HG02571 (cell line): Measurements from ENCODE around the gene TRIP12.
A peak's percentile ranks its signal among the peaks of the same experiment; 100 is the strongest.
"Not testable (repeated sequence)": the region's sequence is repeated elsewhere in the genome, so short reads cannot be mapped to it uniquely, and the experiment has no call there.

Experiments used
- ATAC-seq: cut with Tn5 transposase; IDR thresholded peaks from one replicate; pipeline ENCODE4 v1.9.1; 2021; ENCODE audit warnings: mild to moderate bottlenecking, moderate library complexity; ENCODE audit not compliant: unreplicated experiment

The TRIP12 gene

GRCh38 chr2:229879191-229879950 lies 42.4 kb downstream of the TRIP12 start:
- no peak for ATAC-seq

- ATAC-seq, result no peak
Measured at GRCh38 chr2:229875549-229875948, 46.3 kb downstream of the TRIP12 start.

GRCh38 chr2:229874647-229875046 lies 47.2 kb downstream of the TRIP12 start:
- no peak for ATAC-seq

- peak; percentile 76 for ATAC-seq
Measured at GRCh38 chr2:229873123-229873581, 48.7 kb downstream of the TRIP12 start.

GRCh38 chr2:229870903-229871656 lies 50.7 kb downstream of the TRIP12 start:
- no peak for ATAC-seq

GRCh38 chr2:229869226-229869625 lies 52.6 kb downstream of the TRIP12 start:
- ATAC-seq, result no peak

GRCh38 chr2:229868794-229869193 lies 53.0 kb downstream of the TRIP12 start:
- no peak for ATAC-seq

GRCh38 chr2:229865033-229865432 lies 56.8 kb downstream of the TRIP12 start:
- no peak for ATAC-seq

GRCh38 chr2:229861431-229861830 lies 60.4 kb downstream of the TRIP12 start:
- no peak for ATAC-seq

- ATAC-seq, result no peak
Measured at GRCh38 chr2:229860334-229860733, 61.5 kb downstream of the TRIP12 start.

GRCh38 chr2:229858351-229858750 lies 63.5 kb downstream of the TRIP12 start:
- no peak for ATAC-seq

GRCh38 chr2:229857634-229858033 lies 64.2 kb downstream of the TRIP12 start:
- ATAC-seq, result no peak

- peak; percentile 83 for ATAC-seq
Measured at GRCh38 chr2:229856413-229856812, 65.4 kb downstream of the TRIP12 start.

GRCh38 chr2:229855116-229855515 lies 66.7 kb downstream of the TRIP12 start:
- no peak for ATAC-seq

GRCh38 chr2:229852565-229852964 lies 69.2 kb downstream of the TRIP12 start:
- peak; percentile 62 for ATAC-seq

GRCh38 chr2:229851870-229852269 lies 69.9 kb downstream of the TRIP12 start:
- ATAC-seq, result no peak

- ATAC-seq, result not testable (repeated sequence)
Measured at GRCh38 chr2:229850355-229851275, 71.2 kb downstream of the TRIP12 start.

GRCh38 chr2:229849073-229849472 lies 72.7 kb downstream of the TRIP12 start:
- no peak for ATAC-seq

- no peak for ATAC-seq
Measured at GRCh38 chr2:229843613-229844012, 78.2 kb downstream of the TRIP12 start.

- no peak for ATAC-seq
Measured at GRCh38 chr2:229838729-229839128, 83.1 kb downstream of the TRIP12 start.

GRCh38 chr2:229836847-229837246 lies 85.0 kb downstream of the TRIP12 start:
- no peak for ATAC-seq
